ENCODE measurements around the gene TXNL4B. TPM values are rescaled to one million over a fixed set of nuclear protein-coding genes. Genes with fewer than 3 reads are reported as not detected.

Gene TXNL4B
- total and polyA plus RNA-seq, 12 donors: 3.8 to 18.3 (median 10.0) TPM

DNA sequence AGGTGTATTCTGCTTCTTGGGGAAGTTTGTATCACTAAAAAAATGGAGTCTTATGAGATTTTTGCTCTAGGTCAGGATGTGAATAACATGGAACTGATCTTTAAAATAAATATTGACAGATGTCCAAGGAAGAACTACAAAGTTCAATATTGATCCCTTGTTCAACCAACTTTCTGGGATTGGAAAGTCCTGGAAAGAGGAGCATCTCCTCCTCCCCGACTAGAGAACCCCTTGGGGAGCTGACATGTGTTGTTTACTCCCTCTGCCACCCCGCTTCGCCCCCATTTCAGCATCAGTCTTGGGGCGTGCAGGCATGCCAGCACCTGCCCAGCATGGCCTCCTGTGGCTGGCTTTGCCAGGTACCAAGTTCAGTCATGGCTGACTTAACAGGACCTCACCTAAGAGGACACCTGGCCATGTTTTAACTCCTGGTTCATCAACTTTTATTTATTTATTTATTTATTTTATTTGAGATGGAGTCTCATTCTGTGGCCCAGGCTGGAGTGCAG lies 44.7 kb upstream of the TXNL4B start:
- no peaks in the 10 kb centered on the region for H3K4me1 ChIP-seq (replicated peaks in 1 of 2)
- TF ChIP-seq POLR2A (IDR thresholded peaks at IDR 0.05): no peak
- TF ChIP-seq, protein P1, sequence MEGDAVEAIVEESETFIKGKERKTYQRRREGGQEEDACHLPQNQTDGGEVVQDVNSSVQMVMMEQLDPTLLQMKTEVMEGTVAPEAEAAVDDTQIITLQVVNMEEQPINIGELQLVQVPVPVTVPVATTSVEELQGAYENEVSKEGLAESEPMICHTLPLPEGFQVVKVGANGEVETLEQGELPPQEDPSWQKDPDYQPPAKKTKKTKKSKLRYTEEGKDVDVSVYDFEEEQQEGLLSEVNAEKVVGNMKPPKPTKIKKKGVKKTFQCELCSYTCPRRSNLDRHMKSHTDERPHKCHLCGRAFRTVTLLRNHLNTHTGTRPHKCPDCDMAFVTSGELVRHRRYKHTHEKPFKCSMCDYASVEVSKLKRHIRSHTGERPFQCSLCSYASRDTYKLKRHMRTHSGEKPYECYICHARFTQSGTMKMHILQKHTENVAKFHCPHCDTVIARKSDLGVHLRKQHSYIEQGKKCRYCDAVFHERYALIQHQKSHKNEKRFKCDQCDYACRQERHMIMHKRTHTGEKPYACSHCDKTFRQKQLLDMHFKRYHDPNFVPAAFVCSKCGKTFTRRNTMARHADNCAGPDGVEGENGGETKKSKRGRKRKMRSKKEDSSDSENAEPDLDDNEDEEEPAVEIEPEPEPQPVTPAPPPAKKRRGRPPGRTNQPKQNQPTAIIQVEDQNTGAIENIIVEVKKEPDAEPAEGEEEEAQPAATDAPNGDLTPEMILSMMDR (IDR thresholded peaks at IDR 0.05): no peak
- H3K36me3 ChIP-seq (replicated peaks in 1 of 2): no peaks in the 10 kb centered on the region
- intact Hi-C loops (cut with DNase I): no loop called here
- no peaks in the 10 kb centered on the region for H3K27me3 ChIP-seq
- no peak for DNase-seq
- no peak overlapping the region for H3K27ac ChIP-seq
- WGBS, 4 donors: 88 to 97% (median 94%) methylated on average over 4 of the region's 4 CpGs
- no peak overlapping the region for H3K4me3 ChIP-seq
- no peaks in the 10 kb centered on the region for H3K9me3 ChIP-seq (replicated peaks in 1 of 3)

DNA sequence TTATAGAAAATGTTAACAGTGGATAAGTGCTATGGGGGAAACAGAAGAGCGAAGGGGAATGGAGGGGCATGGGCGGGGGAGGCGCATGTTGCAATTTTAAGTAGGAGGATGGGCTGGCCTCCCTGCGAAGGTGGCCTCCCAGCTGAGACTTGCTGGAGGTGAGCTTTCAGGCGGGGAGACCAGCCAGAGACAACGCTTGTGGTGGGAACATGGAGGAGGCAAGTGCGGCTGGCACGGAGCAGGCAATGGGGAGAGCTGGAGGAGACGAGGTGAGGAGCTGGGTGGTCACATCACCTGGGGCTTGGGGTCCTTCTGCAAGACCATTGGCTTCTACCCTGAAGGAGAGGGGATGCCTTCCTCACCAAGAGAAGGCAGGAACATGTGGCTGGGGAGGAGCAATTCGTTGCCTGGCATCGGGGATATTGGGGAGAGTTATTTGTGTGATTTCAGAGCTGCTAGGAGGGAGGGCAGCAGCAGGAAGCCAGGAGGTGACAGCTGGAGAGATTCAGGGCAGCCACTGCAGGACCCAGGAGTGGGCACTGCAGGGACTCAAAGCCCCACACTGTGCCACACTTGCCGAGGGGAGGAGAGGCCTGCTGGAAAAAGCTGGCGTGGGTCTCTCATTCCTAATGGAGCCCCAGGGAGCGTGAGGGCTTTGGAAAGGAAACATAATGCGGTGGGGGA lies 44.1 kb upstream of the TXNL4B start:
- Histone ChIP-seq H3K9me3 (replicated peaks in 1 of 3) (no peaks in the 10 kb centered on the region), H3K4me1 (replicated peaks in 1 of 2) (no peaks in the 10 kb centered on the region), H3K36me3 (replicated peaks in 1 of 2) (no peaks in the 10 kb centered on the region), H3K27ac (no peak overlapping the region), H3K27me3 (no peaks in the 10 kb centered on the region), H3K4me3 (no peak overlapping the region)
- WGBS, 4 donors: 80 to 85% (median 81%) methylated on average over 15 of the region's 15 CpGs
- no peak for TF ChIP-seq POLR2A (IDR thresholded peaks at IDR 0.05)
- TF ChIP-seq, protein P1 (IDR thresholded peaks at IDR 0.05): no peak
- DNase-seq: no peak
- intact Hi-C loops (cut with DNase I): no loop called here

DNA sequence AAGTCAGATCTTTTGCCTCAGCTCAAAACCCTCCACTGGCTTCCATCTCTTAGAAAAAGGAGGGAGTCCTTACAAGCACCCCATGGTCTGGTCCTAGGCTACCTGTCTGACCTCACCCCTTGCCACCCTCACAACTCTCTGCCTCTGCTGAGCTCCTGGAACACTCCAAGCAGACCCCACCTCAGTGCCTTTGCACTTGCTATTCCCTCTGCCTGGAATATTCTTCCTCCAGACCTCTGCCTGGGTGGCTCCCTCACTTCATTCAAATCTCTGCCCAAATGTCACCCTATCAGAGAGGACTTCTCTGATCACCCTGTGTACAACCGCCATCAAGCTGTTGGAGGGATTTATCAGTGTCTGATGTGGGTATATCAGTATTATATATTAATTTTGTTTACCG lies 41.1 kb upstream of the TXNL4B start:
- no peaks in the 10 kb centered on the region for H3K36me3 ChIP-seq (replicated peaks in 1 of 2)
- no peak overlapping the region for H3K4me3 ChIP-seq
- H3K9me3 ChIP-seq (replicated peaks in 1 of 3): no peaks in the 10 kb centered on the region
- 94 to 98% (median 95%) methylated on average over 2 of the region's 2 CpGs for WGBS, 4 donors
- H3K27ac ChIP-seq: no peak overlapping the region
- intact Hi-C loops (cut with DNase I): no loop called here
- no peaks in the 10 kb centered on the region for H3K27me3 ChIP-seq
- DNase-seq: no peak
- TF ChIP-seq, protein P1 (IDR thresholded peaks at IDR 0.05): no peak
- no peak for TF ChIP-seq POLR2A (IDR thresholded peaks at IDR 0.05)
- H3K4me1 ChIP-seq (replicated peaks in 1 of 2): no peaks in the 10 kb centered on the region

DNA sequence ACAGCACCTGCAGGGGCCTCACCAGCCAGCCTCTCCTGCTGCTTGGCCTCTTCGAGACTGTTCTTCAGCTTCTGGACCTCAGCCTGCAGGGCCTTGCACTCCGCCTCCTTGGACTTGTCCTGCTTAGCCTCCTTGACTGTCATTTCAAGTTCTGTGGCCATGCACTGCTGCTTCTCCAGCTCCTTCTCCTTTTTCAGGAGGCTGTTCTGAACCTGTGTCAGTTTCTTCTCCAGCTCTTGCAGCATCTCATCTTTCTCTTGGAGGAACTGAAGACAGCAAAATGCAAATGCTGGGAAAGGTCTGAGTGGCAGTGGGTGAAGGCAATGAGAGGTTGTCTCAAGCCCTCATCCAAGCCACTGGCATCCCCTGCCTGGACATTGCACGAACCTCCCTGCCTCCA lies 39.3 kb upstream of the TXNL4B start:
- Histone ChIP-seq H3K27ac (no peak overlapping the region), H3K36me3 (replicated peaks in 1 of 2) (no peaks in the 10 kb centered on the region), H3K9me3 (replicated peaks in 1 of 3) (no peaks in the 10 kb centered on the region), H3K4me3 (no peak overlapping the region), H3K27me3 (no peaks in the 10 kb centered on the region), H3K4me1 (replicated peaks in 1 of 2) (no peaks in the 10 kb centered on the region)
- intact Hi-C loops (cut with DNase I): no loop called here
- no peak for TF ChIP-seq POLR2A (IDR thresholded peaks at IDR 0.05)
- TF ChIP-seq, protein P1 (IDR thresholded peaks at IDR 0.05): no peak
- no peak for DNase-seq
- 80 to 95% (median 87%) methylated on average over 3 of the region's 3 CpGs for WGBS, 4 donors
